ENCODE results near the gene ZNF416.

The ZNF416 gene

DNA sequence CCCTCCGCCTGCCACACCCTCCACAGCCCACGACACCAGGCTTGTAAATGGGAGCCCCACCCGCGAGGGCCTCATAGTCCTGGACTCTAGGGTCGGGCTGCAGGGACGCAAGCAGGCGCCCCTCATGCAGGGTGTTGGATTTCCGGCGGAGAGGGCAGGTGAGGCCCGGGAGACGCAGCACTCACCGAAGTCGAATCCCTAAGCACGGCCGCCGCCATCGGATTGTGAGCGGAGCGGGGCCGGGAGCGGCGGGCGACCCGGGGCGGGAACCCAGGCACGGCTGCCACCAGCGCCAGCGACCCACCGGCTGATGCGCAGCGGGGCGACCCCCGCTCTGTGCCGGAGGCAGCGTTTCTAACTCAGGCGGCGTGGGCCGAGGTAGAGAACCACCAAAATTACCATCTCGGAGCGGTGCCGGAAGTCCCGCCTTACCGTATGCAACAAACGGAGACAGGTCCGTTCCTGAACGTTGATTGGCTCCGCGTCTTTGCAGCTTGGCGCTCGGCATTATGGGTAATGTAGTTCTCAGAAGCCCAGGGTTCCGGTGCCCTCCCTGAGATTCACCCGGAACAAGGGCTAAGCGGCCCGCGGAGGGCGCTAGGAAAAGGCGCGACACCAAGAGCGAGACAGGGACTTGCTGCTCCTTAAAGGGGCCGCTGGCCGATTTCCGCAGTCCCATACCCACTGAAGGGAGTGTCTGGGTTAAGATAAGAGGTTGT, at the start of gene ZNF416:
ZNF416 (minus strand) TSS at position 425 of the 719 bp plus-strand sequence; CDS start at position 218, 207 bp downstream.
- ATAC-seq (replicated peaks; ENCODE audit: extremely low read depth, poor library complexity, severe bottlenecking) (peak; percentile 97), DNase-seq (ENCODE audit: low spot score in 2 of 2) (peak; percentile 86 to 96)
- peak within 1 kb of the TSS; percentile 80 for H3K4me3 Mint-ChIP-seq
- peaks cover 38% of the 10 kb centered on the region for H3K9me3 Mint-ChIP-seq
- no peaks in the 10 kb centered on the region for H3K27me3 Mint-ChIP-seq
- peaks cover 27% of the 10 kb centered on the region for H3K4me1 Mint-ChIP-seq
- peaks cover 18% of the 10 kb centered on the region for H3K36me3 Mint-ChIP-seq (ENCODE audit: insufficient read depth)
- H3K27ac Mint-ChIP-seq (ENCODE audit: low read depth): peak within 1 kb of the TSS; percentile 59

GRCh38 chr19:57623091-57623490, 44.4 kb upstream of the ZNF416 start:
- DNase-seq (ENCODE audit: low spot score in 2 of 2): no peak
- Mint-ChIP-seq H3K4me1 (peaks cover 1% of the 10 kb centered on the region), H3K27me3 (no peaks in the 10 kb centered on the region), H3K27ac (ENCODE audit: low read depth) (no peak overlapping the region), H3K36me3 (ENCODE audit: insufficient read depth) (peaks cover 22% of the 10 kb centered on the region), H3K9me3 (peaks cover 44% of the 10 kb centered on the region), H3K4me3 (no peak overlapping the region)
- no peak for ATAC-seq (replicated peaks; ENCODE audit: extremely low read depth, poor library complexity, severe bottlenecking)

DNA sequence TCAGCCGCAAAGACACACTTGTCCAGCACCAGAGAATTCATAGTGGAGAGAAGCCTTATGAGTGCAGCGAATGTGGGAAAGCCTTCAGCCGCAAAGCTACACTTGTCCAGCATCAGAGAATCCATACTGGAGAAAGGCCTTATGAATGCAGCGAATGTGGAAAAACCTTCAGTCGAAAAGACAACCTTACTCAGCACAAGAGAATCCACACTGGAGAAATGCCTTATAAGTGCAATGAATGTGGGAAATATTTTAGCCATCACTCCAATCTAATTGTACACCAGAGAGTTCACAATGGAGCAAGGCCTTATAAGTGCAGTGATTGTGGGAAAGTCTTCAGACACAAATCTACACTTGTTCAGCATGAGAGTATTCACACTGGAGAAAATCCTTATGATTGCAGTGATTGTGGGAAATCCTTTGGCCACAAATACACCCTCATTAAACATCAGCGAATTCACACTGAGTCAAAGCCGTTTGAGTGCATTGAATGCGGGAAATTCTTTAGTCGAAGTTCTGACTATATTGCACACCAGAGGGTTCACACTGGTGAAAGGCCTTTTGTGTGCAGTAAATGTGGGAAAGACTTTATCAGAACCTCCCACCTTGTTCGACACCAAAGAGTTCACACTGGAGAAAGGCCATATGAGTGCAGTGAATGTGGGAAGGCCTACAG, 42.1 kb upstream of the ZNF416 start:
- Mint-ChIP-seq H3K4me1 (peaks cover 18% of the 10 kb centered on the region), H3K4me3 (no peak overlapping the region), H3K27ac (ENCODE audit: low read depth) (no peak overlapping the region), H3K9me3 (peaks cover 58% of the 10 kb centered on the region), H3K36me3 (ENCODE audit: insufficient read depth) (peaks cover 32% of the 10 kb centered on the region), H3K27me3 (no peaks in the 10 kb centered on the region)
- DNase-seq (ENCODE audit: low spot score in 2 of 2) (no peak), ATAC-seq (replicated peaks; ENCODE audit: extremely low read depth, poor library complexity, severe bottlenecking) (no peak)

DNA sequence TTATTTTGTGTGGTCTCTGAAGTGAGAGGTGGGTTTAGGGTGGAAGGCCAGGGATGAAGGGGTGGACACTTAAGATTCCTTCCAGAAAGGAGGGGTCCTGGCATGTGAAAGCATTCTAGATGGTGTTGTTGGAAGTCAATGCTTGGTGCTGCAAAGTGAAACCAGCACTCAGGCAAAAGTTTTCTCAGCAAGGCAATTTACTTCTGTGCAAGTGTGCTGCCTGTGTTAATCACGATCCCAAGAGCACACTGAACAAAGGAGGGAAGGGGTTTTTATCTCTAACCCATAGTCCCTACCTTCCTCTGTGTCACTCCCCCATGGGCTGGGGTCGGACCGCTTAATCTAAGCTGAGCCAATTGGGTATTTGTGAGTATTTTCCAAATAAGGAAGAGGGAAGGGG, 36.6 kb upstream of the ZNF416 start:
- Mint-ChIP-seq H3K4me3 (peak overlapping the region; percentile 79), H3K27ac (ENCODE audit: low read depth) (peak overlapping the region; percentile 12), H3K27me3 (no peaks in the 10 kb centered on the region)

DNA sequence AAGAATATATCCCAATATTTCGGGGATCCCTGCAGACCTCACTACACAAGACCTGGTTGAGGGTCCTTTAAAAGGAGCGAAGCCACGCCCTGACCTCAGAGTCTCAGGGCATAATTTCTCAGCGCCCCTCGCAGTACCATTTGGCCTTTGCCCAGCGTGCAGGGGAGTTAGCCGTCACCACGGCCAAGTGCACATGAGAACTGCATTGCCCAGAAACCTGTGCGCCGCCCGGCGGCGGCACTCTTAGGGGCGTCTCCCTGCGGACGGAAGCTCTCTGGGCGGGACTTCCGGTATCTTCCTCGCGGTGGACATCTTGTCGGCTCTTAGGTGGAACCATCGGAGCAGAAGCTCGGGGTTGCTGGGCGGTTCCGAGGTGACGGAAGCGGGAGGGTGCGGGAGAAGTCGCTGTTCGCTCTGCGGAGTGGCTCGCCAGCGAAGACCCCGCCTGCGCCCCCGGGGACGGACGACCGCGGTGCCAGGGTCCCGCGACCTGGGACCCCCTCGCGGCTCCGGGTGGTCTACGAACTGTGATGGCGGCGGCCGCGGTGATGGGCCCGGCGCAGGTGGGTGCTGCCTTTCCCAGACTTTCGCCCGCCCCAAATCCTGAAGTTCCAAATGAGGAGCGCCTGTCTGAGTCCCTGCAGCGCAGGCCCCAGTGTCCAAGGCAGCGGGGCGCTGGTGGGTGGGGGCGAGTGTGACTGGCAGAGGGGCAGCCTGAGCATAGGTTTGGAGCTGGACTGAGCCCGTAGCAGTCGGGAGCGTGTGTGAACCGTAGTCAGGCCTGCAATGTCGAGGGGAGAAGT, 35.4 kb upstream of the ZNF416 start, which contains the start of gene ZNF134:
ZNF134 (plus strand) TSS at position 302 of the 803 bp plus-strand sequence. CDS start 5,227 bp downstream, outside the sequence.
- peaks cover 38% of the 10 kb centered on the region for H3K4me1 Mint-ChIP-seq
- peaks cover 49% of the 10 kb centered on the region for H3K9me3 Mint-ChIP-seq
- H3K27me3 Mint-ChIP-seq: no peaks in the 10 kb centered on the region
- DNase-seq (ENCODE audit: low spot score in 2 of 2) (peak; percentile 74 to 78), ATAC-seq (replicated peaks; ENCODE audit: extremely low read depth, poor library complexity, severe bottlenecking) (peak; percentile 100)
- peaks cover 15% of the 10 kb centered on the region for H3K36me3 Mint-ChIP-seq (ENCODE audit: insufficient read depth)
- H3K4me3 Mint-ChIP-seq: peak within 1 kb of the TSS; percentile 79
- H3K27ac Mint-ChIP-seq (ENCODE audit: low read depth): peak within 1 kb of the TSS; percentile 84

More for the DNA sequence above, 36.6 kb upstream of the ZNF416 start:
- DNase-seq (ENCODE audit: low spot score in 2 of 2): no peak
- Mint-ChIP-seq H3K9me3 (peaks cover 59% of the 10 kb centered on the region), H3K4me1 (peaks cover 38% of the 10 kb centered on the region), H3K36me3 (ENCODE audit: insufficient read depth) (peaks cover 27% of the 10 kb centered on the region)
- ATAC-seq (replicated peaks; ENCODE audit: extremely low read depth, poor library complexity, severe bottlenecking): no peak

DNA sequence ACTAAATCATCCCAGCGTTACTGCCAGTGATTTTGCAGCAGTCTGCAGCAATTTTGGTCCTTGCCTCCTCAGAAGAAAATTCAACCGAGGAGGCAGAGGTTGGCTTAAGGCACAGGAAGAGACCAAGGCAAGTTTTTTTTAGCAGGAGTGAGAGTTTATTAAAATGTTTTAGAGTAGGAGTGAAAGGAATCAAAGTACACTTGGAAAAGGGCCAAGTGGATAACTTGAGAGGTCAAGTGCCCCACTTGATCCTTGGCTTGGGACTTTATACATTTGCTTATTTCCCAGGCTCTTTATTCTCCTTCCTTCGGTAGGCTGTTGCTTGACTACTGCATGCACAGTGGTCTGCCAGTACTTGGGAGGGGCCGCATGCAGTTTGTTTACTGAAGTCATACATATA, 32.4 kb upstream of the ZNF416 start:
- no peak overlapping the region for H3K27ac Mint-ChIP-seq (ENCODE audit: low read depth)
- H3K36me3 Mint-ChIP-seq (ENCODE audit: insufficient read depth): peaks cover 6% of the 10 kb centered on the region
- no peak for ATAC-seq (replicated peaks; ENCODE audit: extremely low read depth, poor library complexity, severe bottlenecking)
- DNase-seq (ENCODE audit: low spot score in 2 of 2): no peak
- H3K27me3 Mint-ChIP-seq: no peaks in the 10 kb centered on the region
- H3K4me1 Mint-ChIP-seq: peaks cover 22% of the 10 kb centered on the region
- H3K4me3 Mint-ChIP-seq: no peak overlapping the region
- peaks cover 24% of the 10 kb centered on the region for H3K9me3 Mint-ChIP-seq

- no peaks in the 10 kb centered on the region for H3K27me3 Mint-ChIP-seq
- H3K9me3 Mint-ChIP-seq: peaks cover 31% of the 10 kb centered on the region
- ATAC-seq (replicated peaks; ENCODE audit: extremely low read depth, poor library complexity, severe bottlenecking): no peak
- H3K27ac Mint-ChIP-seq (ENCODE audit: low read depth): no peak overlapping the region
- peaks cover 13% of the 10 kb centered on the region for H3K36me3 Mint-ChIP-seq (ENCODE audit: insufficient read depth)
- no peaks in the 10 kb centered on the region for H3K4me1 Mint-ChIP-seq
- DNase-seq (ENCODE audit: low spot score in 2 of 2): no peak
- H3K4me3 Mint-ChIP-seq: no peak overlapping the region
Measured at GRCh38 chr19:57606931-57607330, 28.2 kb upstream of the ZNF416 start.

DNA sequence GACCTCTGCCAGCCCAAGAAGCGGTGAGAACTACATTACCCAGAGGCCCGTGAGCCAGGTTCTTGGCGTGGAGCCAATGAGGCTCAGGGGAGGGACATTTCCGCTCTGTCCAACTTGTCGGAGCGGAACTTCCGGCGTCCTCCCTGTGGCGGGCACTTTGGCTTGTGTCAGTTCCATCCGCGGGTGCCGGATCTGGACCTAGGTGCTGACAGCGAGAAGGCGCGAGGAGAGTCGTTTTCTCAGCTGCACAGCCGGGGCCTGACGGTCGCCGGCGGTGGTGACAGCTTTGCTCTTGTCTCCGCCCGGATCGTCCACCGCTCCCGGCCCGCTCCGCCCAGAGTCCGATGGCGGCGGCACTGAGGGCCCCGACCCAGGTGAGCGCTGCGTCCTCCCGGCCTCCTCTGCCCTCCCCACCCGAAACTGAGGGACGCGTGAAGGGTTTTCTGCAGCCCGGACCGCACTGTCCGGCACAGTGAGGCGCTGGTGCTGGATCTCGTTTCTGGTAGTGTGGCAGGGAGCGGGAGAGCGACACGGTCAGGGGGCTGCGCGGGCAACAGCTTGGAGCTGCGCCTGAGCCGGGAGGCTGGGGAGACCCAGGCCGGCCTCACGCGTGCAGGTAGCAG, 21.2 kb upstream of the ZNF416 start, which contains the start of gene ZNF530:
ZNF530 (plus strand) TSS at position 125 of the 623 bp plus-strand sequence. CDS start 4,461 bp downstream, outside the sequence.
- Mint-ChIP-seq H3K36me3 (ENCODE audit: insufficient read depth) (peaks cover 4% of the 10 kb centered on the region), H3K4me3 (peak within 1 kb of the TSS; percentile 81), H3K4me1 (peaks cover 22% of the 10 kb centered on the region), H3K27me3 (no peaks in the 10 kb centered on the region), H3K9me3 (peaks cover 33% of the 10 kb centered on the region), H3K27ac (ENCODE audit: low read depth) (peak within 1 kb of the TSS; percentile 68)
- DNase-seq (ENCODE audit: low spot score in 2 of 2) (peak; percentile 66 to 67), ATAC-seq (replicated peaks; ENCODE audit: extremely low read depth, poor library complexity, severe bottlenecking) (peak; percentile 91)

- H3K4me3 Mint-ChIP-seq: peak overlapping the region; percentile 81
- peak overlapping the region; percentile 68 for H3K27ac Mint-ChIP-seq (ENCODE audit: low read depth)
- H3K9me3 Mint-ChIP-seq: peaks cover 28% of the 10 kb centered on the region
- peaks cover 4% of the 10 kb centered on the region for H3K36me3 Mint-ChIP-seq (ENCODE audit: insufficient read depth)
- ATAC-seq (replicated peaks; ENCODE audit: extremely low read depth, poor library complexity, severe bottlenecking): no peak
- no peak for DNase-seq (ENCODE audit: low spot score in 2 of 2)
- peaks cover 22% of the 10 kb centered on the region for H3K4me1 Mint-ChIP-seq
- H3K27me3 Mint-ChIP-seq: no peaks in the 10 kb centered on the region
Measured at GRCh38 chr19:57599377-57599760, 20.7 kb upstream of the ZNF416 start.

DNA sequence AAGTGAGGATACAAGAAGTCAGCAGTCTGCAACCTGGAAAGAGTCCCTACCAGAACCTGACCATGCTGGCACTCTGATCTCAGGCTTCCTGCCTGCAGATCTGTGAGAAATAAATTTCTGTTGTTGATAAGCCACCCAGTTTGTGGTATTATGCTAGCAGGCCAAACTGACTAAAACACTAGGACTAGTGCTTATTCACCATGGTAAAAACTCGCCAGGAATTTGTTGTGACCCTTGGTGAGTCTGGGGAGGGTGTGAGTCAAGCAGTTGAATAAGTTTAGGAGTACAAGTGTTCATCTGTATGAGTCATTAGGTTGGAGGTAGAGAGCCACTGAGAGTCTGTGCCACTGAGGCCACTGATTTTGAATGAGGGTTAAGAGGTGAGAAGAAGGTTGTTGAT, 8.8 kb upstream of the ZNF416 start:
- peaks cover 40% of the 10 kb centered on the region for H3K9me3 Mint-ChIP-seq
- DNase-seq (ENCODE audit: low spot score in 2 of 2): no peak

DNA sequence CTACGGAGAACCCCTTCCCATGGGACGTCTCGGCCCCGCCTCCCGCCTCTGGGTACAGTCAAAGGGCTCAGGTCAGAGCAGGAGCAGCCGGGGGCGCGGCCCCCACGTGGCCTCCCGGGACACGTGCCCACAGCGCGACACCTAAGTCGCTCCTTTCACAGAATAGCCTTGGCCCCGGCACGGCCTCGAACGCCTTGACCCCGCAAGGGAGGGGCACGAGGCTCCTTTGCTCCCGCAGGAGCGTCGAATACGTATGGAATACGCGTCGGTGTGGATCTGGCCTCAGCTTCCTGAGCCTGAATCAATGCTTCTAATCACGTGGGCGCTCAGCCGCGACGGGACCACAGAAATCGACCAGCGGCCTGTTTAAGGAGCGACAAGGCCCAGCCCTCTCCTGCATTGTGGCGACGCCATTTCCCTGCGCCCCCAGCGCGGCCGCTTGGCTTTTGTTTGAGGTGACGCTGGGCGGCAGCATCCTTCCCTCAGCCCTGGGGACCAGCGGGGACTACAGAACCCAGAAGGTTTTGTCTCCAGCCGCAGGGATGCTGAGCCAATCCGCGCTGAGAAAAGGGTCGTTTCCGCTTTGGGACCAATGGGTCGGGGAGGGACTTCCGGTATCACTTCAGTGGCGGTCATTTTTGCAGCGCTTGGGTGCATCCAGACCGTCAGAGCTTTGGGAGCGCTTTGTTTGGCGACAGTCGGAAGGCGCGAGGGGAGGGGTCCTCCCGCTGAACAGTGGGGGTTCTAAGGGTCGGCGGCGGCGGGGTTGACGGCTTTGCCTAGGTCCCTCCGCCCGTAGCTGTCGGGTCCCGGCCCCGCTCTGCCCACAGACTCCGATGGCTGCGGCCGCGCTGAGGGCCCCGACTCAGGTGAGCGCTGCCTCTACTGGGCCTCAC, 5.1 kb upstream of the ZNF416 start, which contains the start of gene ZIK1:
ZIK1 (plus strand) TSS at position 625 of the 896 bp plus-strand sequence; CDS start at position 837, 212 bp downstream.
- peaks cover 5% of the 10 kb centered on the region for H3K36me3 Mint-ChIP-seq (ENCODE audit: insufficient read depth)
- peaks cover 30% of the 10 kb centered on the region for H3K9me3 Mint-ChIP-seq
- peak within 1 kb of the TSS; percentile 63 for H3K27ac Mint-ChIP-seq (ENCODE audit: low read depth)
- H3K4me3 Mint-ChIP-seq: peak within 1 kb of the TSS; percentile 84
- DNase-seq (ENCODE audit: low spot score in 2 of 2) (peak; percentile 51 to 69), ATAC-seq (replicated peaks; ENCODE audit: extremely low read depth, poor library complexity, severe bottlenecking) (peak; percentile 76)
- no peaks in the 10 kb centered on the region for H3K27me3 Mint-ChIP-seq
- peaks cover 14% of the 10 kb centered on the region for H3K4me1 Mint-ChIP-seq

More for the DNA sequence above, 8.8 kb upstream of the ZNF416 start:
- Mint-ChIP-seq H3K36me3 (ENCODE audit: insufficient read depth) (peaks cover 7% of the 10 kb centered on the region), H3K27ac (ENCODE audit: low read depth) (no peak overlapping the region), H3K27me3 (no peaks in the 10 kb centered on the region), H3K4me1 (peaks cover 13% of the 10 kb centered on the region), H3K4me3 (no peak overlapping the region)
- no peak for ATAC-seq (replicated peaks; ENCODE audit: extremely low read depth, poor library complexity, severe bottlenecking)

Measured in central memory CD8-positive, alpha-beta T cell (primary cell).